OCI-LY1 (cell line): ENCODE results near the gene THAP9.

Experiments used
- H2AFZ ChIP-seq: fragments of 200-600 bp; sonication (generic), shearing (Covaris generic); 2 replicates; pipeline ENCODE4 v1.6.0; 2014; ENCODE audit warnings: antibody characterized with exemption, mild to moderate bottlenecking, low read length
- H3F3A ChIP-seq: fragments of 200-600 bp; sonication (generic), shearing (Covaris generic); 2 replicates; pipeline ENCODE4 v1.6.0; 2014; ENCODE audit warnings: mild to moderate bottlenecking, antibody characterized with exemption, low read length, moderate library complexity; ENCODE audit not compliant: insufficient read depth
- H3K27ac ChIP-seq: fragments of 200-600 bp; sonication (generic); 2 replicates; pipeline ENCODE4 v1.5.1; 2014; ENCODE audit warnings: low read length, mixed run types, mild to moderate bottlenecking, low read depth; ENCODE audit not compliant: poor library complexity, severe bottlenecking
- H3K27me3 ChIP-seq: fragments of 200-600 bp; sonication (generic); 2 replicates; pipeline ENCODE4 v1.6.0; 2014; ENCODE audit warnings: antibody characterized with exemption, mild to moderate bottlenecking, low read length, moderate library complexity; ENCODE audit not compliant: insufficient read depth
- H3K36me3 ChIP-seq: fragments of 200-600 bp; sonication (generic); 2 replicates; pipeline ENCODE4 v1.6.1; 2014; ENCODE audit warnings: mild to moderate bottlenecking, antibody characterized with exemption, low read length, moderate library complexity, mixed read lengths; ENCODE audit not compliant: insufficient read depth
- H3K4me1 ChIP-seq: fragments of 200-600 bp; sonication (generic); 2 replicates; pipeline ENCODE4 v1.5.1; 2014; ENCODE audit warnings: mild to moderate bottlenecking, low read length, moderate library complexity; ENCODE audit not compliant: insufficient read depth, severe bottlenecking
- H3K4me2 ChIP-seq: fragments of 200-600 bp; sonication (generic), shearing (Covaris generic); 2 replicates; pipeline ENCODE4 v1.6.1; 2014; ENCODE audit warnings: low read length
- H3K4me3 ChIP-seq: fragments of 200-600 bp; sonication (generic); 2 replicates; pipeline ENCODE4 v1.5.1; 2014; ENCODE audit warnings: low read length, low read depth, mild to moderate bottlenecking, mixed read lengths; ENCODE audit not compliant: poor library complexity, severe bottlenecking
- H3K79me2 ChIP-seq: fragments of 200-600 bp; shearing (Covaris generic); 2 replicates; pipeline ENCODE4 v1.6.1; 2016; ENCODE audit warnings: mixed run types, low read length, mixed read lengths; ENCODE audit not compliant: insufficient read depth
- H3K9ac ChIP-seq: fragments of 200-600 bp; sonication (generic), shearing (Covaris generic); 2 replicates; pipeline ENCODE4 v1.6.1; 2014; ENCODE audit warnings: mild to moderate bottlenecking, low read length, mixed read lengths
- H3K9me2 ChIP-seq: fragments of 200-600 bp; sonication (generic), shearing (Covaris generic); 2 replicates; pipeline ENCODE4 v1.6.1; 2014; ENCODE audit warnings: low read depth, mild to moderate bottlenecking, low read length, mixed read lengths
- H3K9me3 ChIP-seq: fragments of 200-600 bp; shearing (Covaris generic); 2 replicates; pipeline ENCODE4 v1.6.1; 2014; ENCODE audit warnings: low read length, mixed read lengths
- H4K20me1 ChIP-seq: fragments of 200-600 bp; sonication (generic), shearing (Covaris generic); 2 replicates; pipeline ENCODE4 v1.6.0; 2016; ENCODE audit warnings: mild to moderate bottlenecking, low read length; ENCODE audit not compliant: insufficient read depth
- EZH2 ChIP-seq: fragments of 200-600 bp; sonication (generic), shearing (Covaris generic); IDR thresholded peaks from 2 replicates; pipeline ENCODE4 v1.8.0; 2017; ENCODE audit warnings: borderline replicate concordance, mixed run types, mild to moderate bottlenecking, antibody characterized with exemption, low read length, moderate library complexity, mixed read lengths
- TF ChIP-seq, protein P1 (sequence below): fragments of 200-600 bp; sonication (generic), shearing (Covaris generic); IDR thresholded peaks from 2 replicates; pipeline ENCODE4 v1.5.1; 2017; ENCODE audit warnings: mild to moderate bottlenecking, antibody characterized with exemption, low read length, moderate library complexity, mixed read lengths

THAP9 gene

DNA sequence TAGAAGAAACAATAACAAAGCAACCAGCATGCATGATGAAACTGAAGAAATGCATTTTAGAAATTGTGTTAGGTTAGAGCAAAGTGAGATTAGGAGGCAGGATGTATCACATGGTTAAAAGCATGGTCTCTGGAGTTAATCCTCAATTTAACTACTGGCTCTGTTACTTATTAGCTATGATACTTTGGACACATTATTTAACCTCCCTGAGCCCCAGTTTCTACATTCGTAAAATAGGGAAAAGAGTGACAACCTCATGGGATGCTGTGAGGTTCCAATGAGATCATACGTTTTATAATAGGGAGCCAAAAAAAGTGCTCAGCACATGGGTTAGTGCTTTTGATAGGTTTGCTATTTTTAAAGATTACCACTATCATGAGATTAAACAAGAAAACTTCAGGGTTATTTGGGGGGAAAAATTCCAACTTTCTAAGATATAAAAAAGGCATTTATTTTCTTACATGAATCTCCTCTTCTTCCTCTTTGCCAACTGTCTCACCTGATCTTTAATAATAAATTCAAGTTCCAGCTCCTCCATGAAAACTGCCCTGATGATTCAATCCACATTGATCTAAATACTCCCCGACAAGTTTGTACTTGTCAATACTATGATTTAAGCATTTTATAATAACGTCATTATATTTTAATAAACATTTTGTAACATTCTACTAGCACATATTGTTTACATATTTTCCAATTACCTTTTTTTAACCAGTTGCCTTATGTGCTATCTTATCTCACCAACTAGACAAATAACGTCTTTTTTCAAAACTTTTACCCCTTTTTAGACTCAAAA, 14.2 kb upstream of the THAP9 start:
- no peaks in the 10 kb centered on the region; the same call in none of the 2 replicates for H3K36me3 ChIP-seq
- H3K79me2 ChIP-seq, result peaks cover 81% of the 10 kb centered on the region
- H3K9me2 ChIP-seq, result no peaks in the 10 kb centered on the region
- no peak overlapping the region for H3K9ac ChIP-seq
- no peak overlapping the region for H3K4me2 ChIP-seq
- no peaks in the 10 kb centered on the region for H3K9me3 ChIP-seq
- no peaks in the 10 kb centered on the region for H3K27me3 ChIP-seq
- TF ChIP-seq, protein P1, sequence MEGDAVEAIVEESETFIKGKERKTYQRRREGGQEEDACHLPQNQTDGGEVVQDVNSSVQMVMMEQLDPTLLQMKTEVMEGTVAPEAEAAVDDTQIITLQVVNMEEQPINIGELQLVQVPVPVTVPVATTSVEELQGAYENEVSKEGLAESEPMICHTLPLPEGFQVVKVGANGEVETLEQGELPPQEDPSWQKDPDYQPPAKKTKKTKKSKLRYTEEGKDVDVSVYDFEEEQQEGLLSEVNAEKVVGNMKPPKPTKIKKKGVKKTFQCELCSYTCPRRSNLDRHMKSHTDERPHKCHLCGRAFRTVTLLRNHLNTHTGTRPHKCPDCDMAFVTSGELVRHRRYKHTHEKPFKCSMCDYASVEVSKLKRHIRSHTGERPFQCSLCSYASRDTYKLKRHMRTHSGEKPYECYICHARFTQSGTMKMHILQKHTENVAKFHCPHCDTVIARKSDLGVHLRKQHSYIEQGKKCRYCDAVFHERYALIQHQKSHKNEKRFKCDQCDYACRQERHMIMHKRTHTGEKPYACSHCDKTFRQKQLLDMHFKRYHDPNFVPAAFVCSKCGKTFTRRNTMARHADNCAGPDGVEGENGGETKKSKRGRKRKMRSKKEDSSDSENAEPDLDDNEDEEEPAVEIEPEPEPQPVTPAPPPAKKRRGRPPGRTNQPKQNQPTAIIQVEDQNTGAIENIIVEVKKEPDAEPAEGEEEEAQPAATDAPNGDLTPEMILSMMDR, result no peak
- TF ChIP-seq EZH2, result no peak
- H4K20me1 ChIP-seq, result no peaks in the 10 kb centered on the region
- H3K27ac ChIP-seq, result no peak overlapping the region
- H3F3A ChIP-seq, result no peaks in the 10 kb centered on the region
- no peak overlapping the region for H3K4me3 ChIP-seq
- H3K4me1 ChIP-seq, result peaks cover 20% of the 10 kb centered on the region
- no peak overlapping the region for H2AFZ ChIP-seq

DNA sequence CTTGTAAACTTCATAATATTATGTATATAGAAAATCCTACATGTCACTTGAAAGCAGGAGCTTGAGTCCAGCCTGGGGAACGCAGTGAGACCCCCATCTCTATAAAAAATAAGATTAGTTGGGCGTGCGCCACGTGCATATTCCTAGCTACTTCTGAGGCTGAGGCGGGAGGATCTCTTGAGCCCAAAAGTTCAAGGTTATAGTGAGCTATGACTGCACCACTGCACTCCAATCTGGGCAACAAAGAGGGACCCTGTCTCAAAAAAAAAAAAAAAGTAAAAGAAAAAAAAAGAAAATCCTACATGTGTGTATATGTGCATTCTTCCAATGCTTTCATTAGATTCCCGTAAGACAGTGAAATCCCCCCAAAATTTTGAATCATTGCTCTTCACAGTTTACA, 11.2 kb upstream of the THAP9 start:
- Histone ChIP-seq H3K9me2 (no peaks in the 10 kb centered on the region), H3K27ac (no peak overlapping the region), H3K9ac (no peak overlapping the region), H3F3A (0 out of 2 replicates have a peak, but pooled peaks cover 12% of the 10 kb centered on the region), H2AFZ (no peak overlapping the region), H3K79me2 (peaks cover 58% of the 10 kb centered on the region), H3K4me2 (peak overlapping the region; percentile 89), H3K4me1 (peaks cover 41% of the 10 kb centered on the region), H3K9me3 (no peaks in the 10 kb centered on the region), H3K4me3 (peak overlapping the region; percentile 89), H3K36me3 (peaks cover 17% of the 10 kb centered on the region), H4K20me1 (no peaks in the 10 kb centered on the region), H3K27me3 (no peaks in the 10 kb centered on the region)
- TF ChIP-seq, protein P1, result no peak
- TF ChIP-seq EZH2, result no peak

DNA sequence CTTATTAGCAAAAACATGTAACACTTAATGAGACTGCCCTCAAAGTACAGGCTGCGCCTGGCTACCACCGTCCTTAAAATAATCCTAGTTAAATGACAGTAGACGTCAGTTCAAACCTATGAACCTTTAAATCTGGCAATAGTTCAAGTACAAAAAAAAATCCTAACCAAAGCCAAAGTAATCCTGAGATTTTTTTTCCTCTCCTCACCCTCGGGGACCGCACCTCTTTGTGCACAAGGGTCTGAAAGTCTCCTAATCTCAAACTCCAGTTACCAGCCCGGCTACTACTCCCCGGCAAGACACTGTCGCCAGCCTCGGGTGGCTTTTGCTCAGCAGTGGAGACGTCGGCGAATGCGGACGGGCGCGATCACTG, 10.0 kb upstream of the THAP9 start:
- Histone ChIP-seq H3K27me3 (no peaks in the 10 kb centered on the region), H2AFZ (peak overlapping the region; percentile 15; the same call in 1 of the 2 replicates), H3F3A (0 out of 2 replicates have a peak, but pooled peaks cover 12% of the 10 kb centered on the region), H4K20me1 (no peaks in the 10 kb centered on the region), H3K4me3 (peak overlapping the region; percentile 89), H3K9me3 (no peaks in the 10 kb centered on the region), H3K79me2 (peaks cover 46% of the 10 kb centered on the region), H3K9me2 (no peaks in the 10 kb centered on the region), H3K9ac (peak overlapping the region; percentile 92), H3K4me1 (peaks cover 41% of the 10 kb centered on the region), H3K4me2 (peak overlapping the region; percentile 89), H3K27ac (peak overlapping the region; percentile 90), H3K36me3 (peaks cover 30% of the 10 kb centered on the region)
- TF ChIP-seq, protein P1, result no peak
- TF ChIP-seq EZH2, result no peak
